HG03025 (cell line): Measurements from ENCODE around the gene TNFRSF6B.

Source experiments
- ATAC-seq: cut with Tn5 transposase; IDR thresholded peaks from one replicate; pipeline ENCODE4 v1.9.1; 2021; ENCODE audit warnings: mild to moderate bottlenecking, moderate library complexity; ENCODE audit not compliant: unreplicated experiment, low FRiP score

TNFRSF6B gene

GRCh38 chr20:63734946-63735858 is 38.8 kb downstream of the TNFRSF6B start:
- ATAC-seq: no peak

GRCh38 chr20:63735859-63736718 is 39.6 kb downstream of the TNFRSF6B start, which contains the start of gene LIME1:
TSS of gene LIME1 (plus strand) at chr20:63736664. CDS start at chr20:63737550, 886 bp downstream.
- no peak for ATAC-seq

DNA sequence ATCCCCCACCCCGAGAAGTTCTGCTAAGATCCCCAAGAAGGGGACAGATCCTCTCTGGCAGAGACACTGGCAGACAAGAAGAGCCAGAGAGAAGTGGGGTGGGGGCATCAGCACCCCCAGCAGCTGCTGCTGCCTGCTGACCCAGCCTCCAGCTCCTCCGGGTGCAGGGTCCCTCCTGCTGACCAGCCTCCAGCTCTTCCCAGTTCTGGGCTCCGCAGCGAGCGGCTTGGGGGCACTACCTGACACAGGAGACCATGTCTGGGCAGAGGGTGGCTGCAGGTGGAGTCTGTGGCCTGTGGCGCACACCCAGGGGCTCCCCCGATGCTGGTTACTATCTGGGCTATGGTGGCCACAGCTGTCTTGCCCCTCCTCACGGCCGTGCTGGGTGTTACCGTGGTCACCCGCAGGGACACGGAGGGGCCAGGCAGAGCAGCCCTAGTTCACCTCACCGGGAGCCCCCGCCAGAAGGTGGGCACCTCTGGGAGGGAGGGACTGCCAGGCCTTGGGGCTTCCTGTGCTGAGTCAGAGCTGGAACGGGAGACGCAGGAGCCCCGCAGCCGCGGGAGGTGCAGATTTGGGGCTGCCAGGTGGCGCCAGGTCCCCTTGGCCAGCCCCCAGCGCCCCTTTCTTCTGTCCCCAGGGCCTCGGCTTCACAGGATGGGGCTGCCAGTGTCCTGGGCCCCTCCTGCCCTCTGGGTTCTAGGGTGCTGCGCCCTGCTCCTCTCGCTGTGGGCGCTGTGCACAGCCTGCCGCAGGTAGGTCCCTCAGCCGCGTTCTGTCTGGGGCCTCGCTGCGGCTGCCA is 40.6 kb downstream of the TNFRSF6B start:
- no peak for ATAC-seq

DNA sequence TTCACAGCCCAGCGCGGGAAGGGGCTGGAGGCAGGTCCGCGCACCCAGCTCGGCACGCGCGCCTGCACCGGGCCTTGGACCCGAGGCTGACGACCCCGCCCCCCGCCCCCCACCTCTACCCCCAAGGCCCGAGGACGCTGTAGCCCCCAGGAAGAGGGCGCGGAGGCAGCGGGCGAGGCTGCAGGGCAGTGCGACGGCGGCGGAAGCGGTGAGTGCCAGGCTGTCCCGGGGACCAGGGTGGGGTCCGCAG is 41.2 kb downstream of the TNFRSF6B start:
- no peak for ATAC-seq

DNA sequence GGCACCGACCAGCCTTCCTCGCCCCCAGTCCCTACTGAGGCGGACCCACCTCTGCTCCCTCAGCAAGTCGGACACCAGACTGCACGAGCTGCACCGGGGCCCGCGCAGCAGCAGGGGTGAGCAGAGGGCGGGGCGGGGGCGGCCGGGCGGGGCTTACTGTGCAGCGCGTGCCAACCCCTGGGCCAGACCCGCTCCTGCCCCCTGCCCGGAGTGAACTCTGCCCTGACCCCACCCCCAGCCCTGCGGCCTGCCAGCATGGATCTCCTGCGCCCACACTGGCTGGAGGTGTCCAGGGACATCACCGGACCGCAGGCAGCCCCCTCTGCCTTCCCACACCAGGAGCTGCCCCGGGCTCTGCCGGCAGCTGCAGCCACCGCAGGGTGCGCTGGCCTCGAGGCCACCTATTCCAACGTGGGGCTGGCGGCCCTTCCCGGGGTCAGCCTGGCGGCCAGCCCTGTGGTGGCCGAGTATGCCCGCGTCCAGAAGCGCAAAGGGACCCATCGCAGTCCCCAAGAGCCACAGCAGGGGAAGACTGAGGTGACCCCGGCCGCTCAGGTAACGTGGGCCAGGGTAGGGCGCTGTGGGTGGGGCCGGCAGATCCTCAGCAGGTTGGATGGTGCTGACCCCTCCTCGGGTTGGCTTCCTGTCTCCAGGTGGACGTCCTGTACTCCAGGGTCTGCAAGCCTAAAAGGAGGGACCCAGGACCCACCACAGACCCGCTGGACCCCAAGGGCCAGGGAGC is 41.7 kb downstream of the TNFRSF6B start:
- no peak for ATAC-seq

DNA sequence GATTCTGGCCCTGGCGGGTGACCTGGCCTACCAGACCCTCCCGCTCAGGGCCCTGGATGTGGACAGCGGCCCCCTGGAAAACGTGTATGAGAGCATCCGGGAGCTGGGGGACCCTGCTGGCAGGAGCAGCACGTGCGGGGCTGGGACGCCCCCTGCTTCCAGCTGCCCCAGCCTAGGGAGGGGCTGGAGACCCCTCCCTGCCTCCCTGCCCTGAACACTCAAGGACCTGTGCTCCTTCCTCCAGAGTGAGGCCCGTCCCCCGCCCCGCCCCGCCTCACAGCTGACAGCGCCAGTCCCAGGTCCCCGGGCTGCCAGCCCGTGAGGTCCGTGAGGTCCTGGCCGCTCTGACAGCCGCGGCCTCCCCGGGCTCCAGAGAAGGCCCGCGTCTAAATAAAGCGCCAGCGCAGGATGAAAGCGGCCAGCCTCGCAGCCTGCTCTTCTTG is 42.3 kb downstream of the TNFRSF6B start:
- no peak for ATAC-seq

DNA sequence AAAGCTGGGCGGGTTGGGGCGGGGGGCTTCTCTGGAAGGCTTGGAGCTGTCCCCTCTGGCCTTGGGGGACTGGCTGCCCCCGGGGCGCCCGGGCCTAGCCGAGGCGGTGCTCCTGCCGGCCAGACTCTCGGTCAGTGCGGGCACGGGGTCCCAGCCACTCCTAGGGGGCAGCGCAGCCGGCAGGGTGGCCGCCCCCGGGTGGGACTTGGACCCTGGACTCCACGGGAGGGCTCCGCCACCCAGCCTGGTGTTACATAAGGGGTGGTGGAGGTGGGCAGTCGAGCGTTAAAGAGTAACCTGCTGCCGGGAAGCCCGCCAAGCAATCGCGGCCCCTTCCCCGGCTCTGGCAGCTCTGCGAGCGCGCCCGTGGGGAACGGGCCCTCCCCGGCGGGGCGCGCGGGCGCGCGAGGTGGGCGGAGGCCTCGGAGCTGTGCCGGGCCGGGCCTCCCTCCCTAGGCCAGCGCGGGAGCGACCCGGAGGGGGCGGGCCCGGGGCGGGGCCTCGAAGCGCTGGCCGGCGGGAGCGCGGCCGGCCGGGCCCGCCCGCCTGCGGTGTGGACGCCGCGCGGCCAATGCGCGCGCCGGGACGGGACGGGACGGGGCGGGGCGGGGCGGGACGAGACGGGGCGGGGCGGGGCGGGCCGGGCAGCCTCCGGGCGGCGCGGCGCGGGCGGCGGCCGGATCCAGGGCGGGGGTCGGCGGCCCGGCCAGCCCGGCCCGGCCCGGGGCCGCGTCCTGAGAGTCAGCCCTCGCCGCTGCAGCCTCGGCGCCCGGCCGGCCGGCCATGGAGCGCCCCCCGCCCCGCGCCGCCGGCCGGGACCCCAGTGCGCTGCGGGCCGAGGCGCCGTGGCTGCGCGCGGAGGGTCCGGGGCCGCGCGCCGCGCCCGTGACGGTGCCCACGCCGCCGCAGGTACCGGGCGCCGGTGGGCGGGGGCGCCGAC is 42.9 kb downstream of the TNFRSF6B start, which contains the start of gene SLC2A4RG:
Gene SLC2A4RG, plus strand, starts transcription at position 647 of the 940 bp plus-strand sequence. Its CDS starts 137 bp downstream, at position 784.
- peak; percentile 45 for ATAC-seq

DNA sequence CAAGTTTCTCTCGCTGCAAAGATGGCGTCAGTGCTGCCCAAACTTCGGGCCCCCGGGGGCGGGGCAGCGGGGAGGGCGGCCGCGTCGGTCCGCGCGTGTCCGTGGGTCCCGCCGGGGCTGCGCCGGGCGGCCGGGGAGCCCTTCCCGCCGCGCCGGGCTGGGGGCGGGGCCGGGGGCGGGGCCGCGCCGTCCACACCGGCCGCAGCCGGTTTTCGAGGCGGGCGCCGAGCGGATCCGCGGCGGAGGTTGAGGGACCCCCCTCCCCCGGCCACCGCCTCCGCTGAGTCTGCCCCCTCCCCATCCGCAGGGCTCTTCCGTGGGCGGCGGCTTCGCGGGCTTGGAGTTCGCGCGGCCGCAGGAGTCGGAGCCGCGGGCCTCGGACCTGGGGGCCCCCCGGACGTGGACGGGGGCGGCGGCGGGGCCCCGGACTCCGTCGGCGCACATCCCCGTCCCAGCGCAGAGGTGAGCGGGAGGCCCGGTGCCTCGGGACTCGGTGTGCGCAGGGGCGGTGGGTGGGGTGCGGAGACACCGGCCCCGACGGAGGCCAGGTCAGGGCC is 43.7 kb downstream of the TNFRSF6B start:
- ATAC-seq: no peak

DNA sequence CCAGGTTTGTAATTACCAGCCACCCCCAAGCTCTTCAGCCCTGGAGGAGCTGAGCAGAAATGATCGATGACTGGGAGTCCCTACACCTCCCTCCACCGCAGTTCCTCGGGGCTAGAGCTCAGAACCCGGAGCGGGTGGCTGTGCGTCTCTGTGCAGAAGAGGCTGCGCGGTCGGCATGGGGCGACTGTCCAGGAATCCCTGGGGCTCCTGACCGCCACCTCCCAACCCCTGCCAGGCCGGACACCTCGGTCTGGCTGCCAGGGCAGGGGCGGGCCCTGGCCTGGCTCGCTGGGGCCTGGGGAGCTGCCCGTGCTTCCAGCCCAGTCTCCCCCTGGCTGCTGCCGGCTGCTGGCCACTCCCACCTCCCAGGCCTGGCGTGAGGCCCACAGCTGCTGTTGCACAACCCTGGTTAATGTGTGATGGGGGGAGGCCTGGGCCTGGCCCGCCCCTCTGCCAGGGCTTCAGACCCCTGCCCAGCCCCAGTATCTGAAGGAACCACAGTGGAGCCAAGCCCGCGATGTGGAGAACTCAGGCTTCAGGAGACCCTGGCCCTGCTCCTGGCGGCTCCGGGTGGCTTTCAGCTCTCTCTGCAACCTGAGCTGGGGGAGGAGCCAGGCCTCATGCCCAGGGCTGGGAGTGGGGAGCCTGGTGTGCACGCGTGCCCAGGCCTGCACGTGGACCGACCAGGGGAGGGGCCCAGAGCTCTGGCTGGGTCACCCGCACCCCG is 44.3 kb downstream of the TNFRSF6B start:
- no peak for ATAC-seq

- ATAC-seq: no peak
Observed at GRCh38 chr20:63741354-63741675, 44.9 kb downstream of the TNFRSF6B start.

GRCh38 chr20:63741676-63742380 is 45.4 kb downstream of the TNFRSF6B start:
- no peak for ATAC-seq

- no peak for ATAC-seq
Observed at GRCh38 chr20:63742381-63743024, 46.1 kb downstream of the TNFRSF6B start.

DNA sequence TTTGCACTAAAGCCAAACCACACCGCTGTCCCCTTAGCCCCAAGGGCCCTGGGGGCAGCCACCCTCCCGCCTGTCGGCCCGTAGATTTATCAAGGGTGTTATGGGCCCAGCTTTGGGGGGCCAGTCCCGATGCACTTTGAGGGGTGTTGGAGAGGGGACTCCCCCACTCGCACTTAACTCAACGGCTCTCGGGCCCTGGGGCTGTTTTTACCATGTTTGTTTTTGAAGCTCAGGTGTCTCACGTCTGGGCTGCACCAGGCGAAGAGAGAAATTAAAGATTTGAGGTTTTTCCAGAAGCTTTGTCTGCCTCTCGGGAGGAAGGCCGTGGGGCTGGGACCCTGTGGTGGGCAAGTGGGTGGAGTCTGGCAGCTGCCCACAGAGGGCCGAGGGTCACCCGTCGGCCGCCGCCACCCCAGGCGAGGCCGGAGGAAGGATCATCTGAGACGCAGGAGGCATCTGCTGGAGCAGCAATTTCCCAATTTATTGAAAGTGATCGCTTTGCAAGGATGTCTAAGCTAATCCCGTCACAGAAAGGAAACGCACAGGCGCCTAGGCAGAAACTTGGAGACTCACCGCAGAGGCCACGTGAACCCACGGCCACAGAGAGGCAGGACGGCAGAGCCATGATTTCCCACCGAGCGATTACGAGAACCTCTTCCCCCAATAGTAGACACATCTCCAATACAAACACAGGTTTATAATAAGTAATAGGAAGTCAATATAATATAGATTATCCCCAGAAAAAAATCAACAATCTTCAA is 46.9 kb downstream of the TNFRSF6B start:
- ATAC-seq: no peak

DNA sequence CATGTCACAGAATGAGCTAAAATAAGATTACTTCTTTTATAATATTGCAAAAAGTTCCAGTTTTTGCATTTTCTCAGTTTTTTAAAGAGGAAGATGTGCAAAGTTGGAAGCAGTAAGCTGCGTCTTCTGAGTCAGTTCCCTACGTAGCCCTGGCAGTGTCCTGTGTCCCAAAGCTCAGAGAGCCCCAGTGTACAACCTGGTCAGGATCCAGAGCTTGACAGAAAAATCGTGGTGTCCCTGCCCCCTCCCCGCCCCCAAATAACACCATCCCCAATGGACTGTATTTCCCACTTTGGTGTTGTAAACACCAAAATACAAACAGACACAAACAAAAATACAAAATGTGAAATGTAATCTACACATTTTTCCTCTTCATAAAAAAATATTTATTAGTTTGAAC is 47.7 kb downstream of the TNFRSF6B start:
- ATAC-seq: no peak

DNA sequence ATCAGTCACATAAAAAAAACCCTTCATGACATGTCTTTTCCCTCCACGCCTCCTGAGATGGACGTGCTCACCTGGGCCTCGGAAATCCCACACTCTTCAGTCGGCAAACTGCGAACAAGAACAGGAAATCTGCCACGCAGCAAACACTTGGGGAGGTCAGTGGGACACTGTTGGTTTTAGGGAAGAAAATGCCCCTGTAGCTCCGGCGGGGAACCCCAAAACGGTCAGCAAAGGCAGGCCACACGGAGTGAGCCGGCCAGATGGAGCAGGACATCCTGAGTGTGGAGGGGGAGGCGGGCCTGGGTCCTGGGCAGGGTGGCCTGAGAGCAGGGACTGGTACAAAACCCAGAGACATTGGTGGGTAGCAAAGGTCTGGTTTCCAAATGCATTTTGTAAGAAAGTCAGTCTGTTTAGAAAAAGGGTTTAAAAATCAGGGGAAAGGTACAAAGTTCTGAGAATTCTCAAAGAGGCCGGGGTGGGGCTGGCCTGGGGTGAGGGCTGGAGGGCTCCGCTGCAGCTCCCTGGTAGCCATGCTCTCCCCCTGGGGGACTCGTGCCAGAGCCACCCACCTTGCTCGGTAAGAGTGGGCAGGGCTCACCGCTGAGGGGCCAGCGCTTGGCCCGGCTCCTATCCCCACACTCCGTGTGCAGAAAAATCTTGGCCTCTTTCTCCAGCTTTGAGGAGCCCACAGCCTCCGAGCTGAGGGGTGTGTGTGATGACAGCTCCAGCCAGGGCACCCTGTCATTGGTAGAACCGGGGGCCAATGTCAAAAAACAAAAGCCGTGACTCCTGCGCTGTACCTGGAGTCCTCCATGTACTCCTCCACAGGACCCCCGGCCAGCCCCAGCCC is 48.3 kb downstream of the TNFRSF6B start:
- no peak for ATAC-seq
